Measurements from ENCODE around the gene ZYX. TPM values are rescaled to one million over a fixed set of nuclear protein-coding genes. Genes with fewer than 3 reads are reported as not detected.
A peak's percentile ranks its signal among the peaks of the same experiment; 100 is the strongest.

ZYX gene, protein sequence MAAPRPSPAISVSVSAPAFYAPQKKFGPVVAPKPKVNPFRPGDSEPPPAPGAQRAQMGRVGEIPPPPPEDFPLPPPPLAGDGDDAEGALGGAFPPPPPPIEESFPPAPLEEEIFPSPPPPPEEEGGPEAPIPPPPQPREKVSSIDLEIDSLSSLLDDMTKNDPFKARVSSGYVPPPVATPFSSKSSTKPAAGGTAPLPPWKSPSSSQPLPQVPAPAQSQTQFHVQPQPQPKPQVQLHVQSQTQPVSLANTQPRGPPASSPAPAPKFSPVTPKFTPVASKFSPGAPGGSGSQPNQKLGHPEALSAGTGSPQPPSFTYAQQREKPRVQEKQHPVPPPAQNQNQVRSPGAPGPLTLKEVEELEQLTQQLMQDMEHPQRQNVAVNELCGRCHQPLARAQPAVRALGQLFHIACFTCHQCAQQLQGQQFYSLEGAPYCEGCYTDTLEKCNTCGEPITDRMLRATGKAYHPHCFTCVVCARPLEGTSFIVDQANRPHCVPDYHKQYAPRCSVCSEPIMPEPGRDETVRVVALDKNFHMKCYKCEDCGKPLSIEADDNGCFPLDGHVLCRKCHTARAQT
- 100 to 1,000 TPM in 5 of 7 donors, 10 to 100 TPM in 2; 44.2 to 282 (median 195) TPM for total RNA-seq
- 100 to 1,000 TPM in 1 of 2 donors, 10 to 100 TPM in 1; 91.8 to 109 TPM for polyA plus RNA-seq
- long read RNA-seq, donor 1, transcript ZYX-201 (10 exons, 2,493 nt) = major isoform, 31 of 565 reads
- long read RNA-seq, donor 1, partial matches to known transcripts = 468 of 565 reads
- long read RNA-seq, donor 1, other reads (novel, unspliced or antisense) = 66 of 565 reads
- long read RNA-seq, donor 2, transcript ZYX-201 (10 exons, 2,493 nt) = major isoform, 9 of 74 reads
- long read RNA-seq, donor 2, partial matches to known transcripts = 38 of 74 reads
- long read RNA-seq, donor 2, other reads (novel, unspliced or antisense) = 27 of 74 reads
- long read RNA-seq, donor 3, transcript ZYX-202 (8 exons, 2,050 nt) = minor isoform, 10 of 696 reads
- long read RNA-seq, donor 3, transcript ZYX-201 (10 exons, 2,493 nt) = major isoform, 176 of 696 reads
- long read RNA-seq, donor 3, partial matches to known transcripts = 283 of 696 reads
- long read RNA-seq, donor 3, other reads (novel, unspliced or antisense) = 227 of 696 reads

DNA sequence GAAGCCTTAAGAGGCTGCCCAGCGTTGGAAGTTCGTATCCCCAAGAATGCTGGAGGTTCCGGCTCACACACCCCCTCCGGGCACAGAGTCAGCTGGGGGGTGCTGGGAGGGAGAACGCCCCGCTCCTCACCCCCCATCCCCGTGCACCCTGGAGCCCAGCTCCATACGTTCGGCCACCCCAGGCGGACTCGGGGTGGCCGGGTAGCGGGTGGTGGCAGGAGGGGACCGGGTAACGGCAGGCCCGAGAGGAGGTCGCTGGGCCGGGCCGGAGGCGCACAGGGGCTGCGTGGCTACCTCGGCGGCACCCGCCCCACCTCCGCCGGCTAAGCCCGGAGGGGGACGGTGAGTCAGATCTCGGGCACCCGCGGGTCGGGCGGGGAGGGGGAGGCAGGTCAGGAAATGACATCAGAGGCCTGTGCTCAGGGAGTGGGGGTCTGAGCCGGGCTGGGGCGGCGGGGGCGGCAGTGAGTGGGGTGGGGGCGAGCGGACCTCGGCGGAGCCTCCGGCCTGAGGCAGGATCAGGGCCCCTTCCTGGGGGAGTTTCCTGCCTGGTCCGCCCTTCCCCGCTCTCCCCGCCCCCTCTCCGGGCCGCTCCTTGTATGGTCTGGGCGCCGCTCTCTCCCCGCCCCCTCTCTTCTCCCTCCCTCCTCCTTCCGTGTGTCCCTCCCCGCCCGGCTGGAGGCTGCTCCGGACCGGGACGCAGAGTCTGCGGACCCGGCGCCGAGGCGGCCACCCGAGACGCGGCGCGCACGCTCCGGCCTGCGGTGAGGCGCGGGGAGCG lies at the start of gene ZYX:
Gene ZYX (plus strand): TSS at position 700 of the 781 bp plus-strand sequence. CDS start 227 bp downstream, outside the sequence.
- Histone ChIP-seq H3K4me3 (peak within 1 kb of the TSS; percentile 88), H3K27me3 (no peaks in the 10 kb centered on the region), H3K9me3 (no peaks in the 10 kb centered on the region), H3K27ac (peak within 1 kb of the TSS; percentile 96 to 98), H3K4me1 (ENCODE audit: insufficient read depth) (peaks cover 20% of the 10 kb centered on the region), H3K36me3 (no peaks in the 10 kb centered on the region)
- 0 to 1% (median 1%) methylated on average over 28 to 72 of the region's 72 CpGs for WGBS, 3 donors
- intact Hi-C loops (cut with DNase I) = no loop called here
- TF ChIP-seq EP300 (IDR thresholded peaks at IDR 0.05) = no peak
- TF ChIP-seq POLR2A (IDR thresholded peaks at IDR 0.05) = peak; percentile 87
- peak; percentile 96 to 97 (median 96) for DNase-seq

DNA sequence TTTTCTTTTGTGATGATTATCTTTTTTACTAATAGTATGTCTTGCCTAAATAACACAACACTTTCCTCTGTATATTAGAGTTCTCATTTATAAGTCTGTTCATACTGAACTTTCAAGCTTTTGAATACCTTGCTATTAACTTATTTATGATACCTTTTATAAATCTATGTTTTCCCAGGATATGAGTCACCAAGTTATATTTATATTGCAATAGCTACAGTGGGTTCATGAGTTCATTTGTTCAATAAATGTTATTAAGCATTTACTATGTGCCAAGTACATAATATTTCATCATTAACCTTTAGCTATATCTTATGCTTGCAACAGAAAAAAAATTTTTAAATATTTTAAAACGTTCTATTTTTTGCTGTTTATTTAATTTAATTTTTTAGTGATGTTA lies 46.9 kb upstream of the ZYX start:
- intact Hi-C loops (cut with DNase I) = no loop called here

DNA sequence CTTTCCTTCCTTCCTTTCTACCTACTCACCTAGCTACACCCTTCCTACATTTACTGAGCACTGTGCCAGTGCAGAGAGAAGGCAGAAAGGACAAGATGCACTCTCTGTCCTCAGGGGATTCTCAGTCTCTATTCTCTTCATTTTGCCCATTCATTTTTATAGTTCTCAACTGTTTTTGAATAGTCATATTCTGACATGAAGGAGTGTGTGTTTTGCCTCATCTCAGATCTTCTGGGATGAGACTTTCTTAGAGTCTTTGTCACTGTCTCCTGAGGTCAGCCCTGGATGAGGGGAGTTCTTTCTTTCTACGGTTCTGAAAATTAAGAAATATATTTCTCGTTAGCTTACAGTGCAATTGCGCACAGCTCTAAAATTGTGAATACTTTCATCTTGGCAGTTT lies 43.9 kb upstream of the ZYX start:
- intact Hi-C loops (cut with DNase I) = no loop called here
- no peaks in the 10 kb centered on the region for H3K27me3 ChIP-seq
- no peak for DNase-seq
- H3K36me3 ChIP-seq = no peaks in the 10 kb centered on the region
- H3K9me3 ChIP-seq = no peaks in the 10 kb centered on the region
- H3K4me3 ChIP-seq = no peak overlapping the region
- WGBS, 3 donors = 71 to 78% (median 77%) methylated on average over 3 of the region's 3 CpGs
- H3K27ac ChIP-seq = no peak overlapping the region
- TF ChIP-seq, protein P1, sequence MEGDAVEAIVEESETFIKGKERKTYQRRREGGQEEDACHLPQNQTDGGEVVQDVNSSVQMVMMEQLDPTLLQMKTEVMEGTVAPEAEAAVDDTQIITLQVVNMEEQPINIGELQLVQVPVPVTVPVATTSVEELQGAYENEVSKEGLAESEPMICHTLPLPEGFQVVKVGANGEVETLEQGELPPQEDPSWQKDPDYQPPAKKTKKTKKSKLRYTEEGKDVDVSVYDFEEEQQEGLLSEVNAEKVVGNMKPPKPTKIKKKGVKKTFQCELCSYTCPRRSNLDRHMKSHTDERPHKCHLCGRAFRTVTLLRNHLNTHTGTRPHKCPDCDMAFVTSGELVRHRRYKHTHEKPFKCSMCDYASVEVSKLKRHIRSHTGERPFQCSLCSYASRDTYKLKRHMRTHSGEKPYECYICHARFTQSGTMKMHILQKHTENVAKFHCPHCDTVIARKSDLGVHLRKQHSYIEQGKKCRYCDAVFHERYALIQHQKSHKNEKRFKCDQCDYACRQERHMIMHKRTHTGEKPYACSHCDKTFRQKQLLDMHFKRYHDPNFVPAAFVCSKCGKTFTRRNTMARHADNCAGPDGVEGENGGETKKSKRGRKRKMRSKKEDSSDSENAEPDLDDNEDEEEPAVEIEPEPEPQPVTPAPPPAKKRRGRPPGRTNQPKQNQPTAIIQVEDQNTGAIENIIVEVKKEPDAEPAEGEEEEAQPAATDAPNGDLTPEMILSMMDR (IDR thresholded peaks at IDR 0.05) = no peak
- no peaks in the 10 kb centered on the region for H3K4me1 ChIP-seq (ENCODE audit: insufficient read depth)

More for the DNA sequence above, 46.9 kb upstream of the ZYX start:
- WGBS, 3 donors = 18 to 40% (median 38%) methylated on average over 1 of the region's 1 CpG
- Histone ChIP-seq H3K27me3 (no peaks in the 10 kb centered on the region), H3K36me3 (no peaks in the 10 kb centered on the region), H3K4me3 (no peak overlapping the region), H3K27ac (no peak overlapping the region), H3K4me1 (ENCODE audit: insufficient read depth) (no peaks in the 10 kb centered on the region), H3K9me3 (no peaks in the 10 kb centered on the region)
- no peak for DNase-seq
- no peak for TF ChIP-seq EP300 (IDR thresholded peaks at IDR 0.05)
- TF ChIP-seq POLR2A (IDR thresholded peaks at IDR 0.05) = no peak
- TF ChIP-seq, protein P1 (IDR thresholded peaks at IDR 0.05) = no peak

DNA sequence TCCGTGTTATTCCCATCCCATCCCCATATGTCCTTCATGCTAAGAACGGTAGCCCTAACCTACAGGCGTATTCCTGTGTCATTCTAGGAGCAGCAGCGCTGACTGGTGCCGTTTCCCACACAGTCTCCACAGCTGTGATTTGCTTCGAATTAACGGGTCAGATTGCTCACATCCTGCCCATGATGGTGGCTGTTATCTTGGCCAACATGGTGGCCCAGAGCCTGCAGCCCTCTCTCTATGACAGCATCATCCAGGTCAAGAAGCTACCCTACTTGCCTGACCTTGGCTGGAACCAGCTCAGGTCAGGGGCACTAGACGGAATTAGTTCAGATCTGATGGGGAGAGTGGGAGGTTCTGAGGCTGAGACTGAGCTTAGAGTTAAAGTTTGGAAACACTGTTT lies 39.3 kb upstream of the ZYX start:
- intact Hi-C loops (cut with DNase I) = no loop called here

More for the DNA sequence above, 39.3 kb upstream of the ZYX start:
- Histone ChIP-seq H3K4me3 (no peak overlapping the region), H3K9me3 (no peaks in the 10 kb centered on the region), H3K27me3 (no peaks in the 10 kb centered on the region), H3K36me3 (no peaks in the 10 kb centered on the region), H3K27ac (no peak overlapping the region), H3K4me1 (ENCODE audit: insufficient read depth) (no peaks in the 10 kb centered on the region)
- 84 to 89% (median 88%) methylated on average over 8 of the region's 8 CpGs for WGBS, 3 donors
- TF ChIP-seq POLR2A (IDR thresholded peaks at IDR 0.05) (no peak), EP300 (IDR thresholded peaks at IDR 0.05) (no peak)
- TF ChIP-seq, protein P1 (IDR thresholded peaks at IDR 0.05) = no peak
- DNase-seq = no peak
